HepG2 (cell line): ENCODE data around the gene HOTAIR. TPM values are rescaled to one million over a fixed set of nuclear protein-coding genes. Genes with fewer than 3 reads are reported as not detected.

Source experiments
- CREB1 ChIP-seq, 2 experiments: fragments of 450-650 bp in 1 of 2; IDR thresholded peaks; 2 replicates each; pipeline ENCODE4 v1.6.1; 2016 to 2017; ENCODE audit warnings: control low read depth in 1 of 2, mild to moderate bottlenecking in 1 of 2, missing compliant biosample characterization in 1 of 2, missing genetic modification characterization in 1 of 2
- CREM ChIP-seq, 2 experiments: sonication (generic) in 1 of 2; formaldehyde crosslinking in 1 of 2; IDR thresholded peaks; 2 replicates each; pipeline versions ENCODE4 v1.4.0 to v1.6.1; 2016 to 2020; ENCODE audit warnings: antibody characterized with exemption in 1 of 2, mild to moderate bottlenecking in 1 of 2, missing genetic modification reagents in 1 of 2
- FOXA1 ChIP-seq, 2 experiments: fragments of 450-650 bp in 1 of 2; sonication (generic) in 1 of 2; formaldehyde crosslinking in 1 of 2; IDR thresholded peaks; 2 replicates each; pipeline versions ENCODE4 v1.4.0 to v1.6.1; 2016 to 2020; ENCODE audit warnings: missing genetic modification reagents in 1 of 2
- GABPB1 ChIP-seq: IDR thresholded peaks from 2 replicates; pipeline ENCODE4 v1.6.1; 2016; ENCODE audit warnings: mild to moderate bottlenecking, missing genetic modification reagents, moderate library complexity, missing compliant biosample characterization
- HOXA9 ChIP-seq: sonication (generic); formaldehyde crosslinking; IDR thresholded peaks from 2 replicates; pipeline ENCODE4 v1.8.1; 2022; ENCODE audit warnings: missing genetic modification reagents, mild to moderate bottlenecking, moderate library complexity, borderline replicate concordance
- IKZF5 ChIP-seq: IDR thresholded peaks from 2 replicates; pipeline ENCODE4 v1.6.1; 2018; ENCODE audit warnings: missing genetic modification reagents, mild to moderate bottlenecking, missing compliant biosample characterization
- SMARCE1 ChIP-seq: fragments of 450-650 bp; IDR thresholded peaks from 2 replicates; pipeline ENCODE4 v1.6.1; 2017; ENCODE audit warnings: borderline replicate concordance
- SMC3 ChIP-seq: IDR thresholded peaks from 2 replicates; pipeline ENCODE4 v1.6.1; 2011; ENCODE audit warnings: low read length, improper control_type of control experiment
- TEAD3 ChIP-seq: optimal IDR thresholded peaks from 2 replicates; pipeline ENCODE3; 2016; ENCODE audit warnings: borderline replicate concordance
- TFDP1 ChIP-seq: IDR thresholded peaks from 2 replicates; pipeline ENCODE4 v1.6.1; 2016; ENCODE audit warnings: missing compliant biosample characterization, missing genetic modification reagents, borderline replicate concordance
- ZBTB37 ChIP-seq: sonication (generic); formaldehyde crosslinking; IDR thresholded peaks from 2 replicates; pipeline ENCODE4 v1.4.0; 2020; ENCODE audit warnings: mild to moderate bottlenecking, missing genetic modification reagents
- ZNF18 ChIP-seq: sonication (generic); formaldehyde crosslinking; IDR thresholded peaks from 2 replicates; pipeline ENCODE4 v1.8.0; 2022; ENCODE audit warnings: mild to moderate bottlenecking, missing genetic modification reagents; ENCODE audit not compliant: insufficient replicate concordance
- ZNF205 ChIP-seq: IDR thresholded peaks from 2 replicates; pipeline ENCODE4 v1.6.1; 2018; ENCODE audit warnings: missing biosample characterization, missing genetic modification reagents
- ZNF512 ChIP-seq: sonication (generic); formaldehyde crosslinking; IDR thresholded peaks from 2 replicates; pipeline ENCODE4 v1.4.0; 2020; ENCODE audit warnings: mild to moderate bottlenecking, missing genetic modification reagents
- ZNF530 ChIP-seq: sonication (generic); formaldehyde crosslinking; IDR thresholded peaks from 2 replicates; pipeline ENCODE4 v1.5.0; 2020; ENCODE audit warnings: low read depth, mild to moderate bottlenecking, missing genetic modification reagents
- ZNF607 ChIP-seq: sonication (generic); formaldehyde crosslinking; IDR thresholded peaks from 2 replicates; pipeline ENCODE4 v1.5.1; 2020; ENCODE audit warnings: missing genetic modification reagents, mild to moderate bottlenecking, borderline replicate concordance
- ZNF775 ChIP-seq: sonication (generic); formaldehyde crosslinking; IDR thresholded peaks from 2 replicates; pipeline ENCODE4 v1.4.0; 2020; ENCODE audit warnings: missing genetic modification reagents, mild to moderate bottlenecking, moderate library complexity, borderline replicate concordance
- ZSCAN5A ChIP-seq: sonication (generic); formaldehyde crosslinking; IDR thresholded peaks from 2 replicates; pipeline ENCODE4 v1.8.0; 2022; ENCODE audit warnings: mild to moderate bottlenecking, missing genetic modification reagents, borderline replicate concordance
- polyA plus RNA-seq, 8 experiments: library from polyadenylated mRNA; depleted of rRNA in 3 of 8; stranded (reverse) in 7 of 8; unstranded in 1 of 8; fragments of >200 nt; fragmentation: Illumina TruSeq in 4 of 8; extraction: Trizol in 4 of 8; gene quantifications; 2 replicates each; pipeline versions ENCODE4 v1.2.1 to v1.2.3, GENCODE V29; 2011 to 2016; ENCODE audit warnings: low read depth in 4 of 8, missing spikeins in 1 of 8, mixed read lengths in 1 of 8; ENCODE audit not compliant: insufficient read depth in 1 of 8
- total RNA-seq, 5 experiments: library from RNA; depleted of rRNA; stranded (reverse); fragments of >200 nt; fragmentation: Illumina TruSeq; extraction: Trizol; gene quantifications; 2 replicates each; pipeline ENCODE4 v1.2.3, GENCODE V29; 2016; ENCODE audit warnings: low read depth in 1 of 5

HOTAIR gene
- total and polyA plus RNA-seq, 2 of the 13 experiments (the other 11 are each of a cell fraction or from before 2014, with no cell fraction given) = not detected

- TF ChIP-seq ZBTB37 (CRISPR knock-in tag) = no peak
- TF ChIP-seq IKZF5 (CRISPR knock-in tag) = no peak
- no peak for TF ChIP-seq TFDP1
- no peak for TF ChIP-seq ZNF18
- no peak for TF ChIP-seq ZNF530 (CRISPR knock-in tag)
- TF ChIP-seq HOXA9 = no peak
- TF ChIP-seq ZNF205 = no peak
- TF ChIP-seq CREM (IDR thresholded peaks at IDR 0.05) = no peak
- no peak for TF ChIP-seq CREM (CRISPR knock-in tag; IDR thresholded peaks at IDR 0.05)
- TF ChIP-seq ZSCAN5A (CRISPR knock-in tag) = no peak
- no peak for TF ChIP-seq SMC3
- no peak for TF ChIP-seq SMARCE1
- TF ChIP-seq ZNF512 (CRISPR knock-in tag) = no peak
- TF ChIP-seq ZNF775 (CRISPR knock-in tag) = no peak
- TF ChIP-seq TEAD3 (CRISPR knock-in tag) = no peak
- TF ChIP-seq FOXA1 (IDR thresholded peaks at IDR 0.05) = no peak
- no peak for TF ChIP-seq FOXA1 (CRISPR knock-in tag; IDR thresholded peaks at IDR 0.05)
- TF ChIP-seq CREB1 (IDR thresholded peaks at IDR 0.05) = no peak
- no peak for TF ChIP-seq CREB1 (CRISPR knock-in tag; IDR thresholded peaks at IDR 0.05)
- TF ChIP-seq GABPB1 (CRISPR knock-in tag) = peak; percentile 54; the same call in 1 of the 2 replicates
- TF ChIP-seq ZNF607 (CRISPR knock-in tag) = 0 out of 2 replicates have a peak, but pooled peaks have one; percentile 33
Observed at GRCh38 chr12:54000116-54001114, 25.7 kb upstream of the HOTAIR start, which contains the start of gene HOXC9 (continued).
